G401 (cell line): ENCODE measurements around the gene ABCC10. TPM values are rescaled to one million over a fixed set of nuclear protein-coding genes. Genes with fewer than 3 reads are reported as not detected.
A peak's percentile ranks its signal among the peaks of the same experiment; 100 is the strongest.
"Not testable (repeated sequence)": the region's sequence is repeated elsewhere in the genome, so short reads cannot be mapped to it uniquely, and the experiment has no call there.

Source experiments
- DNase-seq: peaks from one replicate; pipeline ENCODE4 v3.0.0-alpha.2; 2015; ENCODE audit warnings: low spot score
- in situ Hi-C: cut with HindIII; loops from 2 replicates; pipeline ENCODE4 v1.10.0; 2016; ENCODE audit warnings: low sequenced_read_pairs, mixed read lengths
- total RNA-seq: library from RNA; depleted of rRNA; stranded (reverse); fragments of >200 nt; shearing (Covaris generic); gene quantifications from 2 replicates; pipeline ENCODE4 v1.2.3, GENCODE V29; 2014; rRNA removed

The ABCC10 gene
- total RNA-seq, 1 experiment from 2014 or later, result 17.3 TPM

DNA sequence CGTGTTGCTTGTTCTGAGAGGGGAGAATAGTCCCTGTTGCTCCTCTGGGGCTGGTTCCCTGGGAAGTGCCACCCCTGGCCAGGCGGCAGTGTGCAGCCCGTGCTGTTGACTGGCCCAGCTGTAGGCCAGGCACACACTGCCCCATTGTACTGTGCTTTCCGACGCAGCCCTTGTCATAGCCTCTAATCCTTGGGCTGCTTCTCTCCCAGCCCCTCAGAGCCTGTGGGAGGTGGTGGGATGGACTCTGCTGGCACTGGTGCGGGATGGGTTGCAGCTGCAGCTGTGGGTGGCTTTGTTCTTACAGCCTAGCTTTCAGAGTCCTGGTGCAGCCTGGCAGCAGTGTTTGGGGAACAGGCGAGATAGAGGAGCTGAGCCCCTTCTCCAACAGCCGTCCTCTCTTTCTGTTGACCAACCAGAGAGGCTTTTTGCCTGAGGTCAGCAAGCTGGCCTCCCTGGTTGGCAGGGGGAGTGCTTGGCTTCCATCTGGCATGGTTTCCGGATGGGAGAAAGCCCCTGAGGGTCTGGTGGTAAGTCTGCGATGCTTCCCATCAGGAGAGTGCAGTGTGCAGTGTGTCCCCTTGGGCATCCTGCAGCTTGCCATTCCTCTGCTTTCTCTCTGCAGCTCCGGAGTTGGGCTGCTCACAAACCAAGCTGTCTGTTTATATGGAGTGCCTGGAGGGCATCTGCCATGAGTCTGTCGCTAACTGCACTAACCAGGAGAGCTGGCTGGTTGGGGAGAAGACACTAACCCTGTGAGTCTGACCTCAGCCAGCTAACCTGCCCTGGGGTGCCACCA, 62.1 kb downstream of the ABCC10 start:
- DNase-seq, result no peak
- in situ Hi-C loops, result no loop called here

DNA sequence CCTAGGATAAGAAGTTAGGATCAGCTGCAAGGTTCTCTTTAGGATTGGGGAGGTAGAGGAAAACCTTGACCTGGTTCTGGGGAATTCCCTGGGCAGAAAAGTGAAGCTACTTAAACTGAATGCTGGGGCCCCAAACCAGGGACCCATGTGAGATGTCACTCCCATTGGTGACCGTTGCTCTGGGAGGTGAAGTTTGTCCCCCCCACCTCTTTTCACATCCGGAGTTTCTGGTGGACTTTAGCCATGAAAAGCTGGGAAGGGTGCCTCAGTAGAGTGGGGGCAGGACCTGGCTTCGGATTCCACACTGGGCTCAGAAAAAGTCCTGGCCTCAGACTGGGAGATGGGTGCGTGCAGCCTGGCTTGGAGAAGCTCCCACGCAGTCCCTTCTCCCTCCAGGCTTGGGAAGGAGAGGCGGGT, 63.2 kb downstream of the ABCC10 start:
- in situ Hi-C loops, result no loop called here

DNA sequence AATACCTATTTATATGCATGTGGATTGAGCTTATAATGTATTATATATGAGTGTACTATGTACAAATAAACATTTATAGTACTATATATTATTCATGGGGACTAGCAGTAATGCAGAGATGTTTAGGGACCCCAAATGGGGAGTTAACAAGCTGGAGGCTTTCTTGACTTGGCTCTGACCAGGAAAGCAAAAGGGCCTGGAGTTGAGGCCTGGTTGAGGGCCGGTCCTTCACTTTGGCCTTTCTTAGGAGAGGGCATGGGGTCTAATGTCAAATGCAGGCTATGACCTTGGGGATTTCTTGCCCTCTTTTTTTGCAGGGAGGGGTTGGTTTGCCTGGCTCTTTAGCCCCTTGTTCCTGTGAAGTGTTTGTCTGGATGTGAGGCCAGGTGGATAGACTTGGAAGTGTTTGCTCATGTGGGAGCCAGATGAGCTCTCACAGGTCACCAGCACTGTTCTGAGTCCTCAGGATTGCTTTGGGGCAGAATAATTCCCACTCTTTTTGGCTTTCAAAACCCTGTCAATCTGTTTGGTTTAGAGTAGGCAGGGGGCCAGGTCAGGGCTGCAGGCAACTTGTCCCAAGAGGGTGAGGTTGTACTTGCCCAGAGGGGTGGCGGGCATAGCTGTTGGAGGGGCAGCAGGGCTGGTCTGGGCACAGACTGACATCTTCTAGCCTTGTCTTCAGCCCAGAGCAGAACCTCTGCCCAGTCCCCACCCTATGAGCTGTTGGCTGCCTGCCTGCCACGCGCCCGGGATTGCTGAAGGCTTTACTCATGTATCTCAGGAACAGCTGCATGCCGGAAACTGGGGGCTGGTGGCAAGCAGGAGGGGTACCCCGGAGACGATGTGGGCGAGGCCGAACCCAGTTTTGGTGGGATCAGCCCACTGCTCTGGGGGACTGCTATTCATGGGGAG, 64.7 kb downstream of the ABCC10 start:
- in situ Hi-C loops, result no loop called here
- DNase-seq, result peak; percentile 31

More for the DNA sequence above, 63.2 kb downstream of the ABCC10 start:
- DNase-seq, result no peak

DNA sequence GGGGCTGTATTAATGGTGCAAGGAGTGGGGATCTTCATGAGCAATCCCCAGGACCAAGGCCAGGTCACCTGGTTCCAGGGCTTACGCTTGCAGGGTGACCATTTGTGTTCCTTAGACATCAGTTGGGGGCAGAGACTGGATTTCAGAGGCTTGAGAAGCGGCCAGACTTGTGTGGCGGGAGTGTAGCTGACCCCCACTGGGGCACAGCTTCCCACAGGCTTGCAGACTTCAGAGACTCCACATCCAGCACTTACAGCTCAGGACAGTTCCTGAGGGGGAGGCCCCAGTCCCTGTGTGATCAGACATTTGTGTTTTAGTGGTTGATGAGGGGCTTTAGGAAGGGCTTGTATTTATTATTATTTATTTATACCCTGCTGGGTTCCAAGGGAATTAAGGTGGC, 65.3 kb downstream of the ABCC10 start:
- in situ Hi-C loops, result no loop called here

DNA sequence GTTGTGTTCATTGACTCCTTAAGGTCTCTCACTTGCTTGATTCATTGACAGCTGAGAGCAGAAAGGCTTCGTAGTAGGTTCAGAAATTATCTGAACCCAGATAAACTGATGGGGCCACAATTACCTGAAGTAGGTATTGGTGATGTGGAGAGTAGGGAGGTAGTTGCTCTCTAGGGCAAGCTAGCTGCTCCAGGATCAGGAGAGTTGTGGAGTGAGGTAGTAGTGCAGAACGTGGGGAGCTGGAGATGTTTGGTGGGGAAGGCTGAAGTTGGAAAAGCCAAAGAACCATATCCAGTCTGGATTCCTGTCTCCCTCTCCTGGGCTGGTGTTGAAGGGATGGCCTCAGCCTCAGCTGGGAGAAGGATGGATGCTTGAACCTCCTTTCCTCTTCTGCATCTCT, 65.9 kb downstream of the ABCC10 start:
- in situ Hi-C loops, result no loop called here
- no peak for DNase-seq

More for the DNA sequence above, 65.3 kb downstream of the ABCC10 start:
- no peak for DNase-seq

DNA sequence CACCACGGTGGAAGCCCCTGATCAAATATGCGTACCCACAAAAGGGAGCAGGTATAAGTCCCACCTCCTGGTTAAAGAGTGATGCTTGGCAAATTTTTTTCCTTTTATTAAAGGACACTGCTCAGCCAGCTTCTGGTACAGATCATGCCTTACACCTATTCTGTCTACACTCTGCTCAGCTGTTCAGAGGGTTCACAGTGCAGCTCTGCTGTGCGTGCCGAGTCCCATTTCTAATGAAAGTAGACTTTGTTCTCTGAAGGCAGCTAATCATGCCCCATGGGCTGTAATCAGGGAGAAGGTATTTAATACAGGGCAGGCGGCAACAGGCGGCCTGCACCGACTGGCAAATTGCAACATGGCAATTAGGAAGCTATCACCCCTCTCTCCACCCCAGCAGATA, 66.5 kb downstream of the ABCC10 start:
- no peak for DNase-seq
- in situ Hi-C loops, result no loop called here

GRCh38 chr6:43494321-43494720, 67.0 kb downstream of the ABCC10 start:
- in situ Hi-C loops, result no loop called here
- no peak for DNase-seq

GRCh38 chr6:43494766-43495165, 67.4 kb downstream of the ABCC10 start:
- in situ Hi-C loops, result no loop called here
- no peak for DNase-seq

DNA sequence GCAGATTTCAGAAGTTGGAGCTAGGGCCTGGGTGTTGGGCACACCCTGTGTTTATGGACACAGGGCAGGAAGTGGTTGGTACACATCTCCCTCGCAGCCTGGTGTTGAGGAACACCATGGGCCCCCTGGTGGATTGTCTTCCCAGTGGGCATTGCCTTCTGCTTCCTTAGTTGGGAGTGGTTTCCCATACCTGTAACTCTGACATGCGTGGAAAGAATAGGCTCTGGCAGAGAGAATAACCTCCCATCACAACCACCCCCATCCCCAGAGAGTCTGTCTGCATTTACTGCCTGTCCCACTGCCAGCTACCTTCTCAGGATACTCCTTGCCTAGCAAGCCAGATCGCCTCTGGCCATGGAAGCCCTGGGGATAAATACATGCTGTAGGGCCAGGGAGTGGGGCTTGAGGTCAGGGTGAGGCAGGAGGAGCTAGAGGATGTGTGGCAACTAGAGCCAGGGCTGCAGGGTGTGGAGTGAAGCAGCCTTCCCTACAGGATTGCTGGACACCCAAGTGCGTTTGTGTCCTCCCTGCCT, 68.1 kb downstream of the ABCC10 start:
- in situ Hi-C loops, result no loop called here
- no peak for DNase-seq

- in situ Hi-C loops, result no loop called here
- DNase-seq, result peak; percentile 75
These were observed 69.2 kb downstream of the ABCC10 start for GRCh38 chr6:43496370-43497128.

- in situ Hi-C loops, result no loop called here
- DNase-seq, result no peak
These were observed 69.7 kb downstream of the ABCC10 start for GRCh38 chr6:43497129-43497396.

DNA sequence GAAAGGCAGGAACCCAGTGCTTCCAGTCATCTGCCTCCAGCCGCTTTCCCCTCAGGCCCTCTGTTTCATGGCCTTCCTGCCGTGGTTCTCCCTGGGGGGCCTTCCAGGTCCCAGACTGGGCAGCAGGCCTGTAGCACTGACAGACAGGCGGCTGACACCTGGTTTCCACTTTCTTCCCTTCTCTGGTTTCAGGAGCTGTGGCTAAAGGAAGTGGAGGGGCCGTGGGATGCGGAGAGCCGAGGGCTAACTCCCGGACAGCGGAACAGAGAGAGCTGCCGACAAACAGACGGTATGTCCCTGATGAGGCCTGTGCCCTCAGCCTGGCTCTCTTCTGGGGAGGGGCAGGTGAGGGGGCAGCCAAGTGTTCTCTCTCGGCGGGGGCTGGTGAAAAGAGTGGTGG, 70.3 kb downstream of the ABCC10 start:
- in situ Hi-C loops, result no loop called here
- no peak for DNase-seq

DNA sequence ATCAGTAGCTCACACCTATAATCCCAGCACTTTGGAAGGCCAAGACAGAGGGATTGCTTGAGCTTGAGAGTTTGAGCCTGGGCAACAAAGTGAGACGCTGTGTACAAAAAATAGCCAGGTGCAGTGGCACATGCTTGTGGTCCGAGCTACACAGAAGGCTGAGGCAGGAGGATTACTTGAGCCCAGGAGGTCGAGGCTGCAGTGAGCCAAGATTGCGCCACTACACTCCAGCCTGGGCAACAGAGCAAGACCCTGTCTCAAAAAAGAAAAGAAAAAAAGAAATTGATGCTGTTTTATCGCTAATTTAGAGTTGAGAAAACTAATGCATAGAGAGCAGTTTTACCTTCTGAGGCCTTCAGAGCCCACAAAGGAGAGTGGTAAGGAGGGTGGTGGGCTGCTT, 71.0 kb downstream of the ABCC10 start:
- DNase-seq, in situ Hi-C loops: not testable (repeated sequence)

DNA sequence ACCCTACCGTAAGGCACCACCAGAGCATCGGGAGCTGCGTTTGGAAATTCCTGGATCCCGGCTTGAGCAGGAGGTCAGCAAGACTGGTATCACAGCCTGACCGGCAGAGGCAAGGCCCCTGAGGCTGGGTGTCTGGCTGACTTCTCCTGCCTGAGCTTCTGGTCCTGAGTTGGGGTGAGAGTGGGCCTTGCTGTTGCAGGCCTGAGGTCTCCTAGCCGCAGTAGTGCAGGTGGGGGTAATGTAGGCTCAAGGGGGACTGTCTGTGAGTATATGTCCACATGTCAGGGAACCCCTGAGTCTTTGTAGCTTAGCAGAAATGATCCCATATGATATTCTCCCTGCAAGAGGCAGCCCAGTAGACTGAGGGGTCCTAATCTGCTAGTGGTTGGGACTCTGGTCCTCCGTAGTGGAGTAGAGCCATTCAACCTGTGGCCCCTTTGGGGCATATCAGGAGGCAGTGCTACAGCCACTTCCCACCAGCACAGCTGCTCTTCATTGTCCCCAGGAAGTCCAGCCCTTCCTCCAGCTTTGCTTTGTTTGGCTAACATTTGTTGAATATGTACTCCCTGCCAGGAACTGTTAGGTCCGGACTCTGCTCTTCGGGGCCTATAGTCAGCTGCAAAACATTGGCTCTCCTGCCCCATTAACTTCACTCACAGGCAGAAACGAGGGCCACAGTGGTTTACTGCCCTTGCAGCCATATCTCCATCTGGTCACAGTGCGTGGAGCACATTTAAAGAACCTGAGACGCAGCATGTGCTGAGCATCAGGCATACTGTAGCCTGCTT, 71.9 kb downstream of the ABCC10 start:
- in situ Hi-C loops, result no loop called here
- no peak for DNase-seq

Other genes with a start within 250 kb of the ABCC10 start
- gene CUL9, start 245.3 kb upstream of the ABCC10 start, total RNA-seq, result 0.98 and 8.9 TPM in 2 replicates
- gene DNPH1, start 198.1 kb upstream of the ABCC10 start, total RNA-seq, result 223 and 291 TPM in 2 replicates
- gene TTBK1, start 184.1 kb upstream of the ABCC10 start, total RNA-seq, result not detected in 2 replicates
- not detected in 2 replicates for gene SLC22A7, start 129.3 kb upstream of the ABCC10 start, total RNA-seq
- gene CRIP3, start 118.7 kb upstream of the ABCC10 start, total RNA-seq, result not detected in 2 replicates
- 3.1 and 4.8 TPM in 2 replicates for gene ZNF318, start 57.9 kb upstream of the ABCC10 start, total RNA-seq
- gene DLK2, start 28.0 kb downstream of the ABCC10 start, total RNA-seq, result 3.1 and 3.4 TPM in 2 replicates
- 14.5 and 16.9 TPM in 2 replicates for gene TJAP1, start 50.0 kb downstream of the ABCC10 start, total RNA-seq
- 0.03 TPM in 1 of 2 replicates, not detected in the other for gene LRRC73, start 82.8 kb downstream of the ABCC10 start, total RNA-seq
- 49.4 and 92.9 TPM in 2 replicates for gene YIPF3, start 89.4 kb downstream of the ABCC10 start, total RNA-seq
- 46.8 and 54.0 TPM in 2 replicates for gene POLR1C, start 89.5 kb downstream of the ABCC10 start, total RNA-seq
- gene XPO5, start 148.5 kb downstream of the ABCC10 start, total RNA-seq, result 38.0 and 60.5 TPM in 2 replicates
- gene POLH, start 148.6 kb downstream of the ABCC10 start, total RNA-seq, result 8.2 and 16.9 TPM in 2 replicates
- 46.0 and 47.0 TPM in 2 replicates for gene GTPBP2, start 201.7 kb downstream of the ABCC10 start, total RNA-seq
- gene MAD2L1BP, start 208.3 kb downstream of the ABCC10 start, total RNA-seq, result 59.0 and 78.9 TPM in 2 replicates
- gene RSPH9, start 217.5 kb downstream of the ABCC10 start, total RNA-seq, result 0.92 and 1.6 TPM in 2 replicates